IMR-90 (cell line): Measurements from ENCODE around the gene KLC3. TPM values are rescaled to one million over a fixed set of nuclear protein-coding genes. Genes with fewer than 3 reads are reported as not detected.

Experiments
- ATAC-seq: fragments of 200-7000 bp; cut with Tn5 transposase; 2 replicates; pipeline ENCODE4 v1.9.1; 2020; ENCODE audit warnings: low read depth, mild to moderate bottlenecking, moderate library complexity
- BruUV-seq: library from RNA; stranded (reverse); fragments of 400-500 nt; replicated peaks from 2 replicates; lab custom pipeline; 2021; lab: Mats Ljungman, UMichigan
- CTCF ChIA-PET: fragments of 300-600 bp; formaldehyde crosslinking; extraction: SDS; loops from one replicate; lab custom pipeline; 2021; ENCODE audit warnings: antibody characterized with exemption; lab: Yijun Ruan, JAX
- POLR2A ChIA-PET: fragments of 300-600 bp; sonication (Branson Sonifier 250); formaldehyde crosslinking; loops from one replicate; lab custom pipeline; 2022; ENCODE audit warnings: antibody characterized with exemption; ENCODE audit not compliant: unreplicated experiment; lab: Charles Lee
- DNase-seq: peaks from one replicate; pipeline ENCODE4 v3.0.0; 2013
- H2AFZ ChIP-seq: replicated peaks from 2 replicates; pipeline ENCODE3; 2013; ENCODE audit warnings: low read length, mild to moderate bottlenecking; ENCODE audit not compliant: poor library complexity
- H2AK5ac ChIP-seq: 2 replicates; pipeline ENCODE4 v1.6.1; 2013; ENCODE audit warnings: low read depth, low read length, inconsistent platforms
- H2AK9ac ChIP-seq: replicated peaks from 2 replicates; pipeline ENCODE3; 2013; ENCODE audit warnings: mild to moderate bottlenecking, low read depth, low read length, moderate library complexity; ENCODE audit not compliant: poor library complexity
- H2BK120ac ChIP-seq: 2 replicates; pipeline ENCODE4 v1.6.1; 2013; ENCODE audit warnings: low read depth, low read length, inconsistent platforms
- H2BK15ac ChIP-seq: 3 replicates; pipeline ENCODE4 v1.6.1; 2013; ENCODE audit warnings: low read depth, low read length, inconsistent platforms
- H2BK20ac ChIP-seq: 2 replicates; pipeline ENCODE4 v1.6.1; 2013; ENCODE audit warnings: low read depth, mild to moderate bottlenecking, inconsistent platforms, low read length, moderate library complexity
- H2BK5ac ChIP-seq: 2 replicates; pipeline ENCODE4 v1.6.1; 2013; ENCODE audit warnings: mild to moderate bottlenecking, low read depth, low read length, inconsistent platforms; ENCODE audit not compliant: poor library complexity, severe bottlenecking
- H3K14ac ChIP-seq: replicated peaks from 2 replicates; pipeline ENCODE4 v1.6.1; 2013; ENCODE audit warnings: low read depth, low read length, inconsistent platforms
- H3K18ac ChIP-seq: 2 replicates; pipeline ENCODE4 v1.6.1; 2013; ENCODE audit warnings: low read depth, low read length, control low read depth
- H3K23ac ChIP-seq: 2 replicates; pipeline ENCODE4 v1.6.1; 2013; ENCODE audit warnings: low read depth, low read length, inconsistent platforms
- H3K27ac ChIP-seq: 2 replicates; pipeline ENCODE4 v1.5.1; 2013; ENCODE audit warnings: mild to moderate bottlenecking, control low read depth, low read length; ENCODE audit not compliant: insufficient read depth
- H3K27me3 ChIP-seq: 2 replicates; pipeline ENCODE4 v1.6.1; 2013; ENCODE audit warnings: low read length; ENCODE audit not compliant: control insufficient read depth, insufficient read depth
- H3K36me3 ChIP-seq: 2 replicates; pipeline ENCODE4 v1.6.1; 2013; ENCODE audit warnings: low read length, mixed read lengths; ENCODE audit not compliant: control insufficient read depth, insufficient read depth
- H3K4ac ChIP-seq: 2 replicates; pipeline ENCODE4 v1.6.1; 2013; ENCODE audit warnings: low read depth, low read length, inconsistent platforms
- H3K4me1 ChIP-seq: 2 replicates; pipeline ENCODE4 v1.6.1; 2013; ENCODE audit warnings: low read length, mixed read lengths; ENCODE audit not compliant: control insufficient read depth, insufficient read depth
- H3K4me2 ChIP-seq: 2 replicates; pipeline ENCODE4 v1.6.1; 2013; ENCODE audit warnings: low read depth, mild to moderate bottlenecking, control low read depth, low read length, moderate library complexity
- H3K4me3 ChIP-seq: 2 replicates; pipeline ENCODE4 v1.5.1; 2013; ENCODE audit warnings: low read depth, mild to moderate bottlenecking, control low read depth, low read length, moderate library complexity; ENCODE audit not compliant: insufficient read depth
- H3K56ac ChIP-seq: 2 replicates; pipeline ENCODE4 v1.6.1; 2013; ENCODE audit warnings: low read length, inconsistent platforms; ENCODE audit not compliant: insufficient read depth; ENCODE audit errors: extremely low read depth
- H3K79me1 ChIP-seq, 2 experiments: 2 replicates each; pipeline ENCODE4 v1.6.1; 2013; ENCODE audit warnings: low read length in 2 of 2, inconsistent platforms in 1 of 2, low read depth in 1 of 2
- H3K9ac ChIP-seq: 2 replicates; pipeline ENCODE4 v1.6.1; 2013; ENCODE audit warnings: low read depth, low read length, control low read depth
- H3K9me1 ChIP-seq: 2 replicates; pipeline ENCODE4 v1.6.1; 2013; ENCODE audit warnings: low read length, inconsistent platforms; ENCODE audit not compliant: insufficient read depth
- H3K9me3 ChIP-seq: 2 replicates; pipeline ENCODE4 v1.6.1; 2013; ENCODE audit warnings: low read length; ENCODE audit not compliant: control insufficient read depth, insufficient read depth
- H4K20me1 ChIP-seq: 2 replicates; pipeline ENCODE4 v1.6.1; 2013; ENCODE audit warnings: low read length, inconsistent platforms; ENCODE audit not compliant: insufficient read depth
- H4K5ac ChIP-seq: 2 replicates; pipeline ENCODE4 v1.6.1; 2013; ENCODE audit warnings: mild to moderate bottlenecking, low read depth, low read length, control low read depth
- H4K8ac ChIP-seq, 2 experiments: 2 replicates each; pipeline ENCODE4 v1.6.1; 2013; ENCODE audit warnings: low read depth in 2 of 2, low read length in 2 of 2, control low read depth in 1 of 2, inconsistent platforms in 1 of 2
- H4K91ac ChIP-seq: 2 replicates; pipeline ENCODE4 v1.6.1; 2013; ENCODE audit warnings: low read depth, low read length, inconsistent platforms; ENCODE audit not compliant: insufficient read depth
- BHLHE40 ChIP-seq: fragments of 150-350 bp; IDR thresholded peaks from 2 replicates; pipeline ENCODE4 v1.6.1; 2016; ENCODE audit warnings: mild to moderate bottlenecking, low read depth, low read length
- CHD1 ChIP-seq: IDR thresholded peaks from 2 replicates; pipeline ENCODE4 v1.6.1; 2012; ENCODE audit warnings: low read depth, low read length, improper control_type of control experiment
- FOS ChIP-seq: fragments of 150-350 bp; IDR thresholded peaks from 2 replicates; pipeline ENCODE4 v1.6.1; 2016; ENCODE audit warnings: low read depth, low read length
- NFE2L2 ChIP-seq: fragments of 150-350 bp; IDR thresholded peaks from 2 replicates; pipeline ENCODE4 v1.6.1; 2016; ENCODE audit warnings: low read depth, mild to moderate bottlenecking, low read length
- RCOR1 ChIP-seq: IDR thresholded peaks from 2 replicates; pipeline ENCODE4 v1.6.1; 2012; ENCODE audit warnings: mild to moderate bottlenecking, low read length, improper control_type of control experiment; ENCODE audit not compliant: insufficient replicate concordance
- SMC3 ChIP-seq: fragments of 150-350 bp; IDR thresholded peaks from 2 replicates; pipeline ENCODE4 v1.6.1; 2016; ENCODE audit warnings: low read depth, mild to moderate bottlenecking, antibody characterized with exemption, low read length, moderate library complexity
- USF2 ChIP-seq: fragments of 150-350 bp; IDR thresholded peaks from 2 replicates; pipeline ENCODE4 v1.6.1; 2017; ENCODE audit warnings: mild to moderate bottlenecking, antibody characterized with exemption, low read length, low read depth
- WGBS, 2 experiments: methylation state at CpG; one replicate each; pipeline versions ENCODE4 v1.1.5 to v1.1.7; 2013; ENCODE audit warnings: missing lambda C conversion rate in 2 of 2; ENCODE audit not compliant: insufficient read length in 1 of 2; ENCODE audit errors: extremely low coverage in 2 of 2; 5-methylcytosine and 5-hydroxymethylcytosine counted together
- dilution Hi-C: fragments of 300-500 bp; cut with HindIII; formaldehyde crosslinking; loops from one replicate; pipeline ENCODE4 v1.14.3; 2018; ENCODE audit warnings: low sequenced_read_pairs; ENCODE audit not compliant: unreplicated experiment
- in situ Hi-C: fragments of 300-500 bp; cut with MboI; formaldehyde crosslinking; loops from 3 replicates; pipeline ENCODE4 v1.14.3; 2019; ENCODE audit warnings: low sequenced_read_pairs, inconsistent platforms, mixed read lengths
- intact Hi-C: fragments of 100-400 bp; cut with micrococcal nuclease; formaldehyde crosslinking; loops from 2 replicates; pipeline ENCODE4 v1.10.0; 2022
- polyA plus RNA-seq, 3 experiments: library from polyadenylated mRNA; depleted of rRNA; stranded (reverse); fragments of >200 nt; gene quantifications; 2 replicates each; pipeline ENCODE4 v1.2.3, GENCODE V29; 2012; ENCODE audit warnings: low replicate concordance in 1 of 3
- total RNA-seq: library from RNA; depleted of rRNA; stranded (reverse); fragments of >200 nt; gene quantifications from 2 replicates; pipeline ENCODE4 v1.2.3, GENCODE V29; 2012
- TF ChIP-seq, protein P1 (sequence below): fragments of 150-350 bp; IDR thresholded peaks from 2 replicates; pipeline ENCODE4 v1.6.1; 2016; ENCODE audit warnings: low read depth, mild to moderate bottlenecking, low read length, moderate library complexity, borderline replicate concordance

Gene KLC3
- total and polyA plus RNA-seq, 2 of the 4 experiments (the other 2 are of a cell fraction): 0.14 to 0.18 TPM

GRCh38 chr19:45321848-45322247 lies 18.7 kb upstream of the KLC3 start:
- H3K23ac ChIP-seq: no peak overlapping the region
- H3K4ac ChIP-seq: no peak overlapping the region
- no peak overlapping the region for H2BK15ac ChIP-seq
- DNase-seq (no peak), ATAC-seq (no peak)
- 40% methylated on average over 2 of the region's 7 CpGs; no CpG with 5 or more reads in 1 of the 2 experiments for WGBS, 2 experiments
- H3K14ac ChIP-seq: no peak overlapping the region
- BruUV-seq: no TSS peak
- no peak overlapping the region for H4K5ac ChIP-seq
- no peak overlapping the region for H3K18ac ChIP-seq
- H3K9me3 ChIP-seq: no peaks in the 10 kb centered on the region
- CTCF ChIA-PET: no interaction called here
- H3K79me1 ChIP-seq: no peaks in the 10 kb centered on the region
- no peaks in the 10 kb centered on the region for H4K20me1 ChIP-seq
- no peak overlapping the region for H3K27ac ChIP-seq
- H3K9ac ChIP-seq: no peak overlapping the region
- TF ChIP-seq, protein P1, sequence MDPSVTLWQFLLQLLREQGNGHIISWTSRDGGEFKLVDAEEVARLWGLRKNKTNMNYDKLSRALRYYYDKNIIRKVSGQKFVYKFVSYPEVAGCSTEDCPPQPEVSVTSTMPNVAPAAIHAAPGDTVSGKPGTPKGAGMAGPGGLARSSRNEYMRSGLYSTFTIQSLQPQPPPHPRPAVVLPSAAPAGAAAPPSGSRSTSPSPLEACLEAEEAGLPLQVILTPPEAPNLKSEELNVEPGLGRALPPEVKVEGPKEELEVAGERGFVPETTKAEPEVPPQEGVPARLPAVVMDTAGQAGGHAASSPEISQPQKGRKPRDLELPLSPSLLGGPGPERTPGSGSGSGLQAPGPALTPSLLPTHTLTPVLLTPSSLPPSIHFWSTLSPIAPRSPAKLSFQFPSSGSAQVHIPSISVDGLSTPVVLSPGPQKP: no peak
- TF ChIP-seq RCOR1 (no peak), BHLHE40 (no peak), USF2 (no peak), NFE2L2 (no peak), FOS (no peak), SMC3 (no peak), CHD1 (no peak)
- no peak overlapping the region for H4K91ac ChIP-seq
- peaks cover 27% of the 10 kb centered on the region for H3K27me3 ChIP-seq
- no peak overlapping the region for H2AK5ac ChIP-seq
- H2BK20ac ChIP-seq: no peak overlapping the region
- POLR2A ChIA-PET: no interaction called here
- H2AFZ ChIP-seq: no peak overlapping the region
- in situ Hi-C loops (no loop called here), intact Hi-C loops (no loop called here), dilution Hi-C loops (no loop called here)
- no peak overlapping the region for H3K4me3 ChIP-seq
- no peak overlapping the region for H2BK120ac ChIP-seq
- H2BK5ac ChIP-seq: no peak overlapping the region
- no peaks in the 10 kb centered on the region for H3K36me3 ChIP-seq
- H3K4me1 ChIP-seq: no peaks in the 10 kb centered on the region; the same call in 1 of the 2 replicates
- no peak overlapping the region for H3K4me2 ChIP-seq
- no peaks in the 10 kb centered on the region for H3K9me1 ChIP-seq
- H4K8ac ChIP-seq: no peak overlapping the region
- no peak overlapping the region for H2AK9ac ChIP-seq
- no peak overlapping the region for H3K56ac ChIP-seq
